Peyer's patch (tissue), 4 donors: ENCODE measurements around the gene MSMB. TPM values are rescaled to one million over a fixed set of nuclear protein-coding genes. Genes with fewer than 3 reads are reported as not detected.

Source experiments
- DNase-seq, 3 donors: peaks; one replicate each; pipeline ENCODE4 v3.0.0-alpha.2; 2017 to 2019
- H3K27ac ChIP-seq, 4 donors: fragments of 200-600 bp; sonication (generic); one replicate each; pipeline ENCODE4 v1.5.1; 2016 to 2019
- H3K27me3 ChIP-seq, 2 donors: fragments of 200-600 bp; sonication (generic); one replicate each; pipeline ENCODE4 v1.5.1; 2019
- H3K36me3 ChIP-seq, 3 donors: fragments of 200-600 bp; sonication (generic); one replicate each; pipeline ENCODE4 v1.5.1; 2016 to 2019
- H3K4me1 ChIP-seq, 4 donors: fragments of 200-600 bp; sonication (generic); one replicate each; pipeline ENCODE4 v1.5.1; 2016 to 2019
- H3K4me3 ChIP-seq, 4 donors: fragments of 200-600 bp; sonication (generic); 1 replicate in 3 of 4; 2 replicates in 1 of 4; pipeline ENCODE4 v1.5.1; 2016 to 2019; ENCODE audit warnings: mild to moderate bottlenecking in 1 of 4
- H3K9me3 ChIP-seq, 4 donors: fragments of 200-600 bp; sonication (generic); one replicate each; pipeline ENCODE4 v1.5.1; 2016 to 2019; ENCODE audit warnings: mild to moderate bottlenecking in 1 of 4
- CTCF ChIP-seq, 6 experiments: fragments of 450-650 bp in 4 of 6; fragments of 200-600 bp in 2 of 6; sonication (generic) in 1 of 6; IDR thresholded peaks; one replicate each; pipeline ENCODE4 v1.5.1; 2017 to 2019; ENCODE audit warnings: antibody characterized with exemption in 6 of 6, mild to moderate bottlenecking in 3 of 6, moderate library complexity in 1 of 6
- POLR2A ChIP-seq, 2 donors: fragments of 450-650 bp; IDR thresholded peaks; one replicate each; pipeline ENCODE4 v1.5.1; 2017; ENCODE audit warnings: antibody characterized with exemption in 2 of 2, mild to moderate bottlenecking in 2 of 2, moderate library complexity in 2 of 2
- total RNA-seq, 4 donors: library from RNA; depleted of rRNA; stranded (reverse); fragments of >200 nt; gene quantifications; one replicate each; pipeline ENCODE4 v1.1.0, GENCODE V29; 2016

Gene MSMB
- total RNA-seq, 4 donors from 2014 or later = not detected

DNA sequence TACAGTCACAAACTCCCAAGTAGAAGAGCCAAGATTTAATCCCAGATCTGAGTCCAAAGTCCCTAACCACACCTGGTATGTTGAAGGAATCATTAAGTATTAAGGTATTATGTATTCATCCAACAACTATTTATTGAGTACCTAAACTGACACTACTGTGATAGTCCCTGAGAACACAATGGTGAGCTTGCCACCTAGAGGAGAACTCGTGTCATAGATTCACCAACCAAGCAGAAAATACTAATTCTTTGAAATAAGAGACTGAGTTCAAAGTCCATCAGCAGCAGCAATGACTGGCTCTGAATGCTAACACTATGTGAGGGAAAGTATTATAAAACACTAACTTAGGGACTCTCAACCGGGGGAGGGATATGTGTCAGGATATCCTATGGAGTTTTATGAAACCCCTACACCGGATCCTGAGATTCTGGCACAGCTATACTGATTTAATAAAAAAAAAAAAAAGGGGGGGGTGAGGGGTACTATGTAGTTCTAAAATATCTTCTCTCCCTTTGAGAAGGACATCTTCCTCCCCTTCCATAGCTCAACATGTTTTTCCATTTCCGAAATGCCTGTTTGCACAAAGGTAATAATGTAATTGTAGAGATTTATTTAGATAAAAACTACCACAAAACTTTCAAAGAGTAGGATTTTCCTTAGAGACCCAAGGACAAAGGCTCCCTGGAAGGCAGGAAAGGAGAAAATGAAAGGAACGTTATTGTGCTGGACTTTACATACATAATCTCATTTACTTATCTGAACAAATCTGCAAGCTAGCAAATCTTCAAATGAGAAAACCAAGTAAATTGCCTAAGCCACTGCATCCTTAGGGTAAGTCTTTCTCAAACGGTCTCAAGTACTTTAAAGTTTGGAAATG lies 17.2 kb downstream of the MSMB start:
- H3K4me3 ChIP-seq = peak overlapping the region in 3 of 4 donors; percentile 74 to 86 (median 86)
- DNase-seq = peak in 1 of 3 donors; percentile 64
- peaks cover 0 to 56% (median 9%) of the 10 kb centered on the region in 4 donors for H3K4me1 ChIP-seq

GRCh38 chr10:46026106-46026505 lies 20.0 kb downstream of the MSMB start:
- peaks cover 0 to 77% (median 9%) of the 10 kb centered on the region in 4 donors for H3K4me1 ChIP-seq

More for the DNA sequence above, 17.2 kb downstream of the MSMB start:
- TF ChIP-seq POLR2A (IDR thresholded peaks at IDR 0.05) (peak in 1 of 2 donors; percentile 36), CTCF (IDR thresholded peaks at IDR 0.05) (peak; percentile 24 to 94 (median 68))
- Histone ChIP-seq H3K36me3 (no peaks in the 10 kb centered on the region), H3K27me3 (no peaks in the 10 kb centered on the region), H3K9me3 (no peaks in the 10 kb centered on the region), H3K27ac (peak overlapping the region in 3 of 4 donors; percentile 92 to 95 (median 93))

GRCh38 chr10:46025406-46025805 lies 20.7 kb downstream of the MSMB start:
- Histone ChIP-seq H3K36me3 (no peaks in the 10 kb centered on the region), H3K4me3 (no peak overlapping the region), H3K4me1 (peaks cover 0 to 84% (median 9%) of the 10 kb centered on the region in 4 donors), H3K9me3 (no peaks in the 10 kb centered on the region), H3K27ac (peak overlapping the region in 1 of 4 donors; percentile 6), H3K27me3 (no peaks in the 10 kb centered on the region)
- DNase-seq = no peak
- no peak for TF ChIP-seq CTCF (IDR thresholded peaks at IDR 0.05)
- no peak for TF ChIP-seq POLR2A (IDR thresholded peaks at IDR 0.05)

More at GRCh38 chr10:46026106-46026505, 20.0 kb downstream of the MSMB start:
- no peak for DNase-seq
- no peak overlapping the region for H3K27ac ChIP-seq
- no peaks in the 10 kb centered on the region for H3K27me3 ChIP-seq
- no peak for TF ChIP-seq CTCF (IDR thresholded peaks at IDR 0.05)
- H3K36me3 ChIP-seq = no peaks in the 10 kb centered on the region
- no peak overlapping the region for H3K4me3 ChIP-seq
- H3K9me3 ChIP-seq = no peaks in the 10 kb centered on the region

DNA sequence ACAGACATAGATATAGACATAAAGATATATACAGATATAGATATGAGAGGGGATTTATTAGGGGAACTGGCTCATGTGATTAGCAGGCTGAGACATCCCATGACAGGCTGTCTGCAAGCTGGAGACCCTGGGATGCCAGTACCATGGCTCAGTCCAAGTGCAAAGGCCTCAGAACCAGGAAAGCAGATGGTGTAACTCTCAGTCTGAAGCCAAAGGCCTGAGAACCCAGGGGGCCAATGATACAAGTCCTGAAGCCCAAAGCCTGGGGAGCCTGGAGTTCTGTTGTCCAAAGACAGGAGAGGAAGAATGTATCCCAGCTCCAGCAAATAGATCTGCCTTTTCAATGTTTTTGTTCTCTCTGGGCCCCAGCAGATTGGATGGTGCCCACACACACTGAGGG lies 21.1 kb downstream of the MSMB start:
- H3K27me3 ChIP-seq = no peaks in the 10 kb centered on the region
- H3K9me3 ChIP-seq = no peaks in the 10 kb centered on the region
- H3K27ac ChIP-seq = peak overlapping the region in 1 of 4 donors; percentile 6
- H3K4me1 ChIP-seq = peaks cover 0 to 88% (median 12%) of the 10 kb centered on the region in 4 donors
- H3K4me3 ChIP-seq = no peak overlapping the region
- DNase-seq = no peak
- H3K36me3 ChIP-seq = no peaks in the 10 kb centered on the region
- TF ChIP-seq CTCF (IDR thresholded peaks at IDR 0.05) (no peak), POLR2A (IDR thresholded peaks at IDR 0.05) (no peak)

DNA sequence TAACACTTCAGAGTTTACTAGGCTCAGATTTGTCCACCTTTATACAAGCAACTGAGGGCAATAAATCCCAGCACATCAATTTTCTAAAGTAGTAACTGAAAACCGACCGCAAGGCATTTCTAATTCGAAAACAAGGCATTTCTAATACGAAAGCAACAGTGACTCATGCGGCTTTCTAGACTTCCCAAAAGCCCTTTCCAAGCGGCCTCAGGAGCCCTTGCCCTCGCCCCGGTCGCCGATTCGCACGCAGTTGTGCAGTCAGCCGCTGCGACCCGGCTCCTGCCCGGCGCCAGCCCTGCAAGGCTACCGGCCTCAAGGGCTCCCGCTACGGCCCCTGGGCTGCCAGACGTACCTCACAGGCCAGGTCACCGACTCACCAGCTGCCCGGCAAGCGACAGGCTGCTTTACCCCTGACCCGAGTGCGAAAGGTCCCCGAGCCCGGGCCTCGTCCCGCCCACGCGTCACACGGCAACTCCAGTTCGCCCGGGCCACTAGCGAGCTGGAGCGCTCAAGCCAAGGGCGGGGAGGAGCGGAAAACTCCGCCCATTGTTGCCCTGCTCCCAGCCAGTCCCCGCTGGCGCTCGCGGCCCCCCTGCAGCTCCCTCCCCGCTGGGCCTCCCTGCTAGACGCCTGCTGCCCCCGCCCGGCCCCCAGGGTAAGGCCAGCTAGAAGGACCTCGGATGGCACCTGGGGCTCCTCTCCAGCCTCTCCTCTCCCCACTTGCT lies 22.9 kb downstream of the MSMB start:
- no peaks in the 10 kb centered on the region for H3K36me3 ChIP-seq
- peak overlapping the region; percentile 72 to 85 (median 79) for H3K27ac ChIP-seq
- H3K9me3 ChIP-seq = no peaks in the 10 kb centered on the region
- TF ChIP-seq CTCF (IDR thresholded peaks at IDR 0.05) (peak in 2 of 6 experiments; percentile 17 to 20), POLR2A (IDR thresholded peaks at IDR 0.05) (peak; percentile 70 to 73)
- no peaks in the 10 kb centered on the region for H3K27me3 ChIP-seq
- peaks cover 0 to 93% (median 13%) of the 10 kb centered on the region in 4 donors for H3K4me1 ChIP-seq
- peak overlapping the region; percentile 53 to 72 (median 60) for H3K4me3 ChIP-seq
- peak; percentile 83 to 97 (median 95) for DNase-seq
